Heart left ventricle (tissue), 16 donors: ENCODE measurements around the gene IKZF1. TPM values are rescaled to one million over a fixed set of nuclear protein-coding genes. Genes with fewer than 3 reads are reported as not detected.

Experiments used
- ATAC-seq, 4 donors: fragments of 200-7000 bp; cut with Tn5 transposase; one replicate each; pipeline ENCODE4 v1.9.1; 2020 to 2022; ENCODE audit warnings: moderate library complexity in 4 of 4, mild to moderate bottlenecking in 3 of 4, moderate number of reproducible peaks in 1 of 4
- DNase-seq, 5 donors: peaks; one replicate each; pipeline ENCODE4 v3.0.0-alpha.2; 2020
- H3K27ac ChIP-seq, 12 donors: fragments of 200-600 bp; sonication (generic) in 4 of 12; one replicate each; pipeline versions ENCODE4 v1.5.0 to v1.8.0; 2016 to 2022; ENCODE audit warnings: mild to moderate bottlenecking in 2 of 12
- H3K27me3 ChIP-seq, 9 donors: fragments of 200-600 bp; sonication (generic) in 2 of 9; one replicate each; pipeline versions ENCODE4 v1.5.1 to v1.8.0; 2016 to 2022; ENCODE audit warnings: mild to moderate bottlenecking in 3 of 9
- H3K36me3 ChIP-seq, 9 donors: fragments of 200-600 bp; sonication (generic) in 2 of 9; one replicate each; pipeline versions ENCODE4 v1.5.0 to v1.8.0; 2018 to 2022; ENCODE audit warnings: mild to moderate bottlenecking in 2 of 9
- H3K4me1 ChIP-seq, 12 donors: fragments of 200-600 bp; sonication (generic) in 4 of 12; one replicate each; pipeline versions ENCODE4 v1.5.0 to v1.8.0; 2016 to 2022; ENCODE audit warnings: mild to moderate bottlenecking in 3 of 12
- H3K4me3 ChIP-seq, 12 donors: fragments of 200-600 bp; sonication (generic) in 4 of 12; one replicate each; pipeline versions ENCODE4 v1.5.0 to v1.8.0; 2017 to 2022; ENCODE audit warnings: mild to moderate bottlenecking in 9 of 12, moderate library complexity in 4 of 12
- H3K9me3 ChIP-seq, 12 donors: fragments of 200-600 bp; sonication (generic) in 4 of 12; one replicate each; pipeline versions ENCODE4 v1.5.0 to v1.8.0; 2016 to 2022; ENCODE audit warnings: mild to moderate bottlenecking in 1 of 12
- CTCF ChIP-seq, 12 donors: fragments of 200-600 bp; sonication (generic) in 4 of 12; IDR thresholded peaks; one replicate each; pipeline versions ENCODE4 v1.5.0 to v1.8.0; 2018 to 2022; ENCODE audit warnings: antibody characterized with exemption in 12 of 12, mild to moderate bottlenecking in 5 of 12
- POLR2A ChIP-seq, 2 donors: fragments of 450-650 bp; IDR thresholded peaks; one replicate each; pipeline ENCODE4 v1.6.1; 2017; ENCODE audit warnings: antibody characterized with exemption in 2 of 2, mild to moderate bottlenecking in 2 of 2, moderate library complexity in 2 of 2
- WGBS, 4 donors: extraction: QIAGEN DNeasy Blood & Tissue Kit in 2 of 4; methylation state at CpG; one replicate each; pipeline versions ENCODE4 v1.1.5 to v1.1.7; 2013 to 2018; 5-methylcytosine and 5-hydroxymethylcytosine counted together
- intact Hi-C, 10 donors: fragments of 100-400 bp; cut with DNase I; formaldehyde crosslinking; loops; one replicate each; pipeline versions ENCODE4 v1.11.1 to v1.14.2; 2022
- polyA plus RNA-seq, 2 donors: library from polyadenylated mRNA; stranded (reverse); fragments of 200-250 nt; gene quantifications; one replicate each; pipeline ENCODE4 v1.2.3, GENCODE V29; 2013
- total RNA-seq, 9 donors: library from RNA; depleted of rRNA in 2 of 9; stranded (reverse); fragments of >200 nt in 2 of 9; fragmentation: NEBNext Ultra II Directional in 3 of 9; extraction: Animal tissue kit (Norgen Biotek cat#: 25700) in 3 of 9; gene quantifications; one replicate each; pipeline versions ENCODE4 v1.1.0 to v1.2.4, GENCODE V29; 2016 to 2023
- donor health status: ischemic (EF 13 %, LVEDD 7.1; RV severe dilation, severe dysfunction).
- donor health status: healthy with polysubstance abuse.
- donor health status: DM: no; HTN: yes; CAD: no.
- donor health status: DM: no; HTN: no; CAD: no.
- donor health status: ischemic (EF 25% LVEDD 6.9; RV normal size, moderate dysfunction).
- donor health status: ischemic (EF 25% LVEDD 5.7; RV mildly dilated, moderate dysfunction).
- donor health status: healthy.
- donor health status: DM: yes; HTN: yes; CAD: no.
- donor health status: ischemic (EF 35%, LVEDD 5.7; RV mildly dilated, moderate dysfunction).
- donor health status: nonischemic (EF 11% LVEDD 7.7; RV severe dilation, severe dysfunction).
- donor health status: DM: yes; HTN: yes; CAD: no.
- donor health status: PGD.
- donor health status: ischemic (EF 29% LVEDD 5.4; RV normal size, mild dysfunction).
- donor health status: nonischemic (EF 23%, LVEDD 6.1; RV moderate dilation, normal function).

The IKZF1 gene
- total and polyA plus RNA-seq, 11 donors: 0.30 to 27.8 (median 2.4) TPM

- intact Hi-C loops: loop anchor here (2.0 to 10.0 kb wide), 10 partner anchors 211 to 326 kb away; partner anchors contain the start of gene ZPBP (in 3 of the 10)
- Histone ChIP-seq H3K4me1 (peaks cover 0 to 32% (median 0%) of the 10 kb centered on the region in 12 donors), H3K36me3 (no peaks in the 10 kb centered on the region), H3K27ac (no peak overlapping the region), H3K4me3 (no peak overlapping the region), H3K9me3 (no peaks in the 10 kb centered on the region), H3K27me3 (no peaks in the 10 kb centered on the region)
- ATAC-seq: peak; percentile 49 to 94 (median 88)
- peak; percentile 59 to 72 (median 64) for DNase-seq
- 11 to 21% (median 11%) methylated on average over 4 of the region's 4 CpGs for WGBS, 4 donors
- TF ChIP-seq POLR2A (IDR thresholded peaks at IDR 0.05): no peak
- peak; percentile 51 to 86 (median 67) for TF ChIP-seq CTCF (IDR thresholded peaks at IDR 0.05)
These were observed 113.6 kb downstream of the IKZF1 start for GRCh38 chr7:50418086-50418515.

GRCh38 chr7:50418526-50419290 is 114.2 kb downstream of the IKZF1 start:
- TF ChIP-seq POLR2A (IDR thresholded peaks at IDR 0.05) (no peak), CTCF (IDR thresholded peaks at IDR 0.05) (no peak)
- no peak for ATAC-seq
- H3K4me1 ChIP-seq: peaks cover 0 to 26% (median 0%) of the 10 kb centered on the region in 12 donors
- H3K9me3 ChIP-seq: no peaks in the 10 kb centered on the region
- H3K4me3 ChIP-seq: no peak overlapping the region
- intact Hi-C loops: loop anchor here (2.0 to 10.0 kb wide), 10 partner anchors 211 to 326 kb away; partner anchors contain the start of gene ZPBP (in 3 of the 10)
- DNase-seq: no peak
- H3K27me3 ChIP-seq: no peaks in the 10 kb centered on the region
- no peaks in the 10 kb centered on the region for H3K36me3 ChIP-seq
- H3K27ac ChIP-seq: no peak overlapping the region
- WGBS, 4 donors: 59 to 68% (median 62%) methylated on average over 14 of the region's 14 CpGs

- no peaks in the 10 kb centered on the region for H3K9me3 ChIP-seq
- H3K27ac ChIP-seq: no peak overlapping the region
- 62 to 91% (median 70%) methylated on average over 3 of the region's 3 CpGs for WGBS, 4 donors
- intact Hi-C loops: loop anchor here in 2 of 10 donors (5.0 kb wide), 2 partner anchors 279 to 329 kb away; partner anchors contain the start of gene ZPBP (in 1 of the 2)
- ATAC-seq: no peak
- DNase-seq: no peak
- no peak overlapping the region for H3K4me3 ChIP-seq
- no peaks in the 10 kb centered on the region for H3K27me3 ChIP-seq
- peaks cover 0 to 13% (median 0%) of the 10 kb centered on the region in 12 donors for H3K4me1 ChIP-seq
- TF ChIP-seq POLR2A (IDR thresholded peaks at IDR 0.05) (no peak), CTCF (IDR thresholded peaks at IDR 0.05) (no peak)
- no peaks in the 10 kb centered on the region for H3K36me3 ChIP-seq
These were observed 116.5 kb downstream of the IKZF1 start for GRCh38 chr7:50421043-50421442.

GRCh38 chr7:50422858-50423257 is 118.3 kb downstream of the IKZF1 start:
- TF ChIP-seq CTCF (IDR thresholded peaks at IDR 0.05): no peak
- TF ChIP-seq POLR2A (IDR thresholded peaks at IDR 0.05): no peak
- Histone ChIP-seq H3K27me3 (no peaks in the 10 kb centered on the region), H3K27ac (no peak overlapping the region), H3K4me3 (no peak overlapping the region), H3K9me3 (no peaks in the 10 kb centered on the region), H3K4me1 (peaks cover 0 to under 1% (median 0%) of the 10 kb centered on the region in 12 donors), H3K36me3 (no peaks in the 10 kb centered on the region)
- DNase-seq: no peak
- 70 to 77% (median 74%) methylated on average over 6 of the region's 6 CpGs for WGBS, 4 donors
- no peak for ATAC-seq
- intact Hi-C loops: loop anchor here in 2 of 10 donors (5.0 kb wide), 2 partner anchors 281 to 331 kb away; partner anchors contain the start of gene ZPBP (in 1 of the 2)
